Tibial nerve (tissue), 4 donors: ENCODE measurements around the gene TRIM43. TPM values are rescaled to one million over a fixed set of nuclear protein-coding genes. Genes with fewer than 3 reads are reported as not detected.

Source experiments
- small RNA-seq: library from RNA; depleted of rRNA; stranded (forward); fragments of <200 nt; gene quantifications from one replicate; pipeline ENCODE3, GENCODE V24; 2016
- total RNA-seq, 4 donors: library from RNA; depleted of rRNA; stranded (reverse); fragments of >200 nt; gene quantifications; one replicate each; pipeline ENCODE4 v1.1.0, GENCODE V29; 2016

TRIM43 gene
- total RNA-seq, 4 donors from 2014 or later, result not detected

Small RNA genes lying within 50 kb of the gene (small RNA-seq; reads per million reads assigned to genes)
- gene AC009237.4, result not detected
- gene AC009237.7, result not detected

Other genes starting within 250 kb of the TRIM43 start
- 10 to 100 TPM; 21.0 to 34.5 (median 24.8) TPM for gene FAHD2A, start 189.3 kb upstream of the TRIM43 start, total RNA-seq
- not detected for gene TRIM43B, start 107.2 kb upstream of the TRIM43 start, total RNA-seq